Ascending aorta (tissue), 2 donors: ENCODE results near the gene SLC23A3. TPM values are rescaled to one million over a fixed set of nuclear protein-coding genes. Genes with fewer than 3 reads are reported as not detected.

Experiments
- DNase-seq, 2 donors: peaks; one replicate each; pipeline ENCODE4 v3.0.0-alpha.2; 2019; ENCODE audit warnings: low spot score in 2 of 2
- H3K27ac ChIP-seq, 2 donors: fragments of 200-600 bp; sonication (generic); one replicate each; pipeline ENCODE4 v1.5.1; 2016 to 2017; ENCODE audit warnings: mild to moderate bottlenecking in 1 of 2
- H3K27me3 ChIP-seq: fragments of 200-600 bp; sonication (generic); one replicate; pipeline ENCODE4 v1.5.1; 2017
- H3K36me3 ChIP-seq, 2 donors: fragments of 200-600 bp; sonication (generic); one replicate each; pipeline ENCODE4 v1.5.1; 2016
- H3K4me1 ChIP-seq, 2 donors: fragments of 200-600 bp; sonication (generic); one replicate each; pipeline ENCODE4 v1.5.1; 2016 to 2017; ENCODE audit warnings: mild to moderate bottlenecking in 1 of 2
- H3K4me3 ChIP-seq, 2 donors: fragments of 200-600 bp; sonication (generic); one replicate each; pipeline ENCODE4 v1.5.1; 2016 to 2017; ENCODE audit warnings: mild to moderate bottlenecking in 1 of 2
- H3K9me3 ChIP-seq, 2 donors: fragments of 200-600 bp; sonication (generic); one replicate each; pipeline ENCODE4 v1.5.1; 2016
- intact Hi-C: fragments of 100-400 bp; cut with DNase I; formaldehyde crosslinking; loops from one replicate; pipeline ENCODE4 v1.15.1; 2023
- total RNA-seq: library from RNA; depleted of rRNA; stranded (reverse); fragments of >200 nt; gene quantifications from one replicate; pipeline ENCODE4 v1.1.0, GENCODE V29; 2016
- TF ChIP-seq, protein P1 (sequence below), 3 experiments: fragments of 200-600 bp in 2 of 3; fragments of 450-650 bp in 1 of 3; sonication (generic) in 2 of 3; IDR thresholded peaks; one replicate each; pipeline ENCODE4 v1.5.1; 2016 to 2019; ENCODE audit warnings: antibody characterized with exemption in 3 of 3, mild to moderate bottlenecking in 1 of 3, moderate library complexity in 1 of 3

The SLC23A3 gene
- total RNA-seq, 1 donor from 2014 or later: 14.2 TPM

DNA sequence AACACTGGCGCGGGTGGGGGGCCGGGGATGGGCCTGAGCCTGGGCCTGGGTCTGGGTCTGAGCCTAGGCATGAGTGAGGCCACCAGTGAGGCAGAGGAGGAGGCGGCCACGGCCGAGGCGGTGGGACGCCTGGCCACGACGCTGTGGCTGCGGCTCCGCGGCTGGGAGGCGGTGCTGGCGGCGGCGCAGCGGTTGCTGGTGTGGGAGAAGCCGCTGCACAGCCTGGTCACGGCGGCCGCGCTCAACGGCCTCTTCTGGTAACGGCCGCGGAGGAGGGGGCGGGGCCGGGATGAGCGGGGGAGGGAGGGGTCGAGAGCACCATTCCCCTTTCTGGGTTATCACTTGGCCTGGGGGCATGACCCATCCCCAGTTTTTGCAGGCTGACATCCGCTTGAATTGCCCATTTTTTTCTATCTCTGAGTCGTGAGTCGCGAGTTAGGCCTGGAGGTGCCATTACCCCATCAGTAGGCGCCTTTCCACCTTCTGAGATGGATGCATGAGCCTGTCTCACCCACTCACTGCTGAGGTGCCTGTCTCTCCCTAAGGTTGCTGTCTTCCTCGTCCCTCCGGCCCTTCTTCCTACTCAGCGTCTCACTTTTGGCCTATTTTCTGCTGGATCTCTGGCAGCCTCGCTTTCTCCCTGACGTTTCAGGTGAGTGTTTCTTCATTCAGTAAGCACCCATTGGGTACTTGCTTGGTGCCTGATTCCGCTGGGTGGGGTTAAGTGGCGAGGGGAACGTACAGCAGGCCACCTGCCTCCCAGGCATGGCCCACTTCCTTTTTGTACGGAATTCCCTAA is 8.7 kb upstream of the SLC23A3 start:
- Histone ChIP-seq H3K27me3 (no peaks in the 10 kb centered on the region), H3K4me1 (peaks cover 4 to 22% of the 10 kb centered on the region in 2 donors), H3K27ac (peak overlapping the region; percentile 97 to 98), H3K9me3 (no peaks in the 10 kb centered on the region), H3K4me3 (peak overlapping the region; percentile 91 to 99), H3K36me3 (peaks cover 51 to 57% of the 10 kb centered on the region in 2 donors)
- intact Hi-C loops: loop anchor here (1.0 to 5.0 kb wide), 6 partner anchors 28 to 209 kb away; partner anchors contain the start of genes ABCB6, DNAJB2, DNPEP and ZFAND2B
- TF ChIP-seq, protein P1, sequence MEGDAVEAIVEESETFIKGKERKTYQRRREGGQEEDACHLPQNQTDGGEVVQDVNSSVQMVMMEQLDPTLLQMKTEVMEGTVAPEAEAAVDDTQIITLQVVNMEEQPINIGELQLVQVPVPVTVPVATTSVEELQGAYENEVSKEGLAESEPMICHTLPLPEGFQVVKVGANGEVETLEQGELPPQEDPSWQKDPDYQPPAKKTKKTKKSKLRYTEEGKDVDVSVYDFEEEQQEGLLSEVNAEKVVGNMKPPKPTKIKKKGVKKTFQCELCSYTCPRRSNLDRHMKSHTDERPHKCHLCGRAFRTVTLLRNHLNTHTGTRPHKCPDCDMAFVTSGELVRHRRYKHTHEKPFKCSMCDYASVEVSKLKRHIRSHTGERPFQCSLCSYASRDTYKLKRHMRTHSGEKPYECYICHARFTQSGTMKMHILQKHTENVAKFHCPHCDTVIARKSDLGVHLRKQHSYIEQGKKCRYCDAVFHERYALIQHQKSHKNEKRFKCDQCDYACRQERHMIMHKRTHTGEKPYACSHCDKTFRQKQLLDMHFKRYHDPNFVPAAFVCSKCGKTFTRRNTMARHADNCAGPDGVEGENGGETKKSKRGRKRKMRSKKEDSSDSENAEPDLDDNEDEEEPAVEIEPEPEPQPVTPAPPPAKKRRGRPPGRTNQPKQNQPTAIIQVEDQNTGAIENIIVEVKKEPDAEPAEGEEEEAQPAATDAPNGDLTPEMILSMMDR (IDR thresholded peaks at IDR 0.05): no peak
- DNase-seq: peak in 1 of 2 donors; percentile 73

DNA sequence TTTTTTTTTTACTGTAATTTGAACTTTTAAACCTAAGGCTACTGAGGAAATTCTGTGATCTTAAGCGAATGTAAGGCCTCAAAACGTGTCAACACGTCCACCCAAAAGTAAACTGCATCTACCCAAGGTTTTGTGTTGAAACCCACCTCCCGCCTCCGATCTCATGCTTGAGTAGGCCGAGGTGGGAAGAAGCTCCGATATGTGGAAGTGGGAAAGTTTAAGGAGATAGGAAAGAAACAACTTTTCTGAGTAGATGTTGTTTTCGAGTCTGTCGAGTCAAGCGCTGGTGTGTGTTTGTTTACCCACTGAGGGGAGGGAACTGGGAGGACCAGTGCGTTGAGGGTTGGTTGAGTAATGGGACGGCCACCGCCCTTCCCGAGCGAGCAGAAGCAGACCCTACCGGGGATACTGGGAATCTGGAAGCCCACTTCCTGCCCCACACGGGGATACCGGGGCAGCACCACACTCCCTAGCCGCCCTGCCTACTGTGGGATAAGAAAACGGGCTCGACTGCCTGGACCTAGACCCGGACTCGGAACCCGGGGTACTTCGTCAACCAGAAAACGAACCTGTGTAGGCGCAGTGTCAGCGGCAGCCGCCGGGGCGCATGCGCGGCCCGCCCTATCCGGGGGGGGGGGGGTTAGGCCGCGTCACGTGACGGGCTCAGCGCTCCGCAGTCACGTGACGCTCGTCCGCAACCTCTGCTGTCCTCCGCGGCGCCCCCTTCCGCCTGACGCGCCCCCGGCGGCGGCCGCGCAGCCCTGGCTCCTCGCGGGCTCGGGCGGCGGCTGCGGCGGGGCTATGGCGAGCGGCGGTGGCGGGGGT is 7.9 kb upstream of the SLC23A3 start, which contains the start of gene RETREG2:
TSS of gene RETREG2 (plus strand) at position 724 of the 825 bp plus-strand sequence. CDS start at position 802, 78 bp downstream.
- Histone ChIP-seq H3K36me3 (peaks cover 50 to 57% of the 10 kb centered on the region in 2 donors), H3K27ac (peak within 1 kb of the TSS; percentile 97 to 98), H3K4me1 (peaks cover 4 to 22% of the 10 kb centered on the region in 2 donors), H3K4me3 (peak within 1 kb of the TSS; percentile 91 to 99), H3K9me3 (no peaks in the 10 kb centered on the region), H3K27me3 (no peaks in the 10 kb centered on the region)
- DNase-seq: peak; percentile 34 to 93
- TF ChIP-seq, protein P1 (IDR thresholded peaks at IDR 0.05): peak in 2 of 3 experiments; percentile 11 to 19
- intact Hi-C loops: loop anchor here (1.0 to 5.0 kb wide), 8 partner anchors 17 to 210 kb away; partner anchors contain the start of genes ABCB6, DNAJB2, DNPEP and NHEJ1

DNA sequence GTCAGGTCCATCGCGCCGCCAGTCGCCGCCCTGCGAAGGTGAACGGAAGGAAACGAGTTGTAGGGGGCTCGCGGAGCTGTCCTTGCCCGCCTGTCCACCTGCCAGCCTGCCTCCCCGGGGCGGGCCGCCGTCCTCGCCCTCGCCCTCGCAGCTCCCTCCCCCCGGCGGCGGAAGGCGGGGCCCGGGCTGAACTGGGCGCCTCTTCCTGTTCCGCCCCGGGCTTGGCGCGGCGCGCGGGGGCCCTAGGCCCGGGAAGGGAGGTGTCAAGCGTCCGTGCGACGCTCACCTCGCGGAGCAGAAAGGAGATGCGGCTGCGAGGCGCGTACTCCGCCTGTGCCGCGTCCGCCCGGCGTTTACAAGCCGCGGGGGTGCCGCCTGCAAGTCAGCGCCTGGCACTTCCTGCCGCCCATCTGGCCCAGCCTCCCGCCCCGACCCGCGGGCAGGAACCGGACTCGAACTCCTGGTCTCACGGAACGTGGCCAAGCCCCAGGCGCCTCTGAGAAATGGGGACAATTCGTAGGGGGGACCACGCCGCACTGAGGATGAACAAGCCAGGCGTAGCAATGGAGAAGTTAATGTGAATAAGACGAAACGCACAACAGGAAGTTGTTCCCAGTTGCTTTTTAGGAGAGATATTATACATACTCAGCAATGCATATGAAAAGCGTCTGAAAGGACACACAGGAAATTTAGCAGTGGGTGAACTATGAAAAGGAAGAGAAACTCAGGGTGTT is 7.2 kb upstream of the SLC23A3 start, which contains the start of gene CNPPD1:
TSS of gene CNPPD1 (minus strand) at position 108 of the 734 bp plus-strand sequence. CDS start at position 11, 97 bp downstream.
- Histone ChIP-seq H3K36me3 (peaks cover 48 to 57% of the 10 kb centered on the region in 2 donors), H3K4me3 (peak within 1 kb of the TSS; percentile 91 to 99), H3K27ac (peak within 1 kb of the TSS; percentile 97 to 98), H3K4me1 (peaks cover 4 to 22% of the 10 kb centered on the region in 2 donors), H3K27me3 (no peaks in the 10 kb centered on the region), H3K9me3 (no peaks in the 10 kb centered on the region)
- peak; percentile 52 to 93 for DNase-seq
- TF ChIP-seq, protein P1 (IDR thresholded peaks at IDR 0.05): peak in 1 of 3 experiments; percentile 7
- intact Hi-C loops: loop anchor here (1.0 to 5.0 kb wide), 4 partner anchors 17 to 210 kb away; partner anchors contain the start of genes ANKZF1, ATG9A, DNPEP and NHEJ1

DNA sequence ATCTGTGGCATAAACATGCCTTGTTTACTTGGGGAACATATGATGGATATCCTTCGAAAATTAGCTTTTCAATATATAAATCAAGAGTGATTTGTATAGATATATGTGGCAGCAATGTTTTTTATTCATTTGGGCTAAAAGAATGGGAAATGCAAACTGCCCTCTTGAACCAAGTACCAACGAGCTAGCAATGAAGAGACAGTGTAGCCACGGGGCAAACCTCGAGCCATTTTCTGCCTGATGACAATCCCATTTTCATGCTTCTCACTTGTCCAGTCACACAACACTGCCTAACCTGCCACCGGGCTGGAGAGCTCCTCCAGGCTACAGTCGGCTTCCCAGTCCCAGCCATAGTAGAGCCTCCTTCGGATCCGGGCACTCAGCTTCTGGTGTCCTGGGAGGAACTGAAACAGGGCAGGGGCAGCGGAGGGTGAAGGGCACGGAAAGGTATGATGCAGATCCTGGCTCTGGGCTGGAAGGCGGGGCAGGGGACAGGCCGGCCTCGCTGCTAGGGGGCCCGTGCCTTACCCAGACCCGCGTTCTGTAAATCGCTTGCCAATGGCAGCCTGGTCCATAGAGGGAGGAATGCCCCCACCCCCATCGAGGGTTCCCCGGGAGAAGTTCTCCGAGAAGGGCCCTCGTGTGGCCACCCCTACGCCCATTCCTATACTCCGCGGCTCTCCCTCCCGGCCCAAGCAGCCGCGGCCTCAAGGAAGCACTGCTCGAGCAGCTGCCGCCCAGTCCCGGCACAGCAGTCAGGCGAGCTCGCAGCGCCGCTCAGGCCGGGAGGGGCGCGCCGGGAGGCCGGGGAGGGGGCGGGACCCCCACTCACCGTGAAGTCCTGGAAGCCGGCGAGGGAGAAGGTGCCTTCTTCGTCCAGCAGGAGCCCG is 6.3 kb upstream of the SLC23A3 start:
- peaks cover 40 to 49% of the 10 kb centered on the region in 2 donors for H3K36me3 ChIP-seq

More for the DNA sequence above, 6.3 kb upstream of the SLC23A3 start:
- TF ChIP-seq, protein P1 (IDR thresholded peaks at IDR 0.05): peak in 1 of 3 experiments; percentile 14
- H3K9me3 ChIP-seq: no peaks in the 10 kb centered on the region
- DNase-seq: peak; percentile 44 to 78
- H3K4me3 ChIP-seq: peak overlapping the region; percentile 91 to 99
- intact Hi-C loops: loop anchor here (1.0 to 5.0 kb wide), 3 partner anchors 53 to 211 kb away; partner anchors contain the start of genes ANKZF1, ATG9A, DNPEP and TUBA4A
- peak overlapping the region; percentile 97 to 98 for H3K27ac ChIP-seq
- peaks cover 4 to 27% of the 10 kb centered on the region in 2 donors for H3K4me1 ChIP-seq
- H3K27me3 ChIP-seq: no peaks in the 10 kb centered on the region
